Chondrocyte (in vitro differentiated cells): ENCODE measurements around the gene ACTR5. TPM values are rescaled to one million over a fixed set of nuclear protein-coding genes. Genes with fewer than 3 reads are reported as not detected.

Source experiments
- DNase-seq: peaks from one replicate; pipeline ENCODE4 v3.0.0; 2021; ENCODE audit warnings: mixed read lengths, low spot score
- H3K27ac Mint-ChIP-seq: one replicate; pipeline ENCODE4 v1.8.0; 2021; ENCODE audit warnings: mild to moderate bottlenecking, moderate library complexity, mixed read lengths; ENCODE audit not compliant: unreplicated experiment
- H3K27me3 Mint-ChIP-seq: 2 replicates; pipeline ENCODE4 v1.8.0; 2021; ENCODE audit warnings: low read depth, mixed read lengths
- H3K36me3 Mint-ChIP-seq: 2 replicates; pipeline ENCODE4 v1.8.0; 2021; ENCODE audit warnings: low read depth, mixed read lengths
- H3K4me1 Mint-ChIP-seq: 2 replicates; pipeline ENCODE4 v1.8.0; 2021; ENCODE audit warnings: low read depth, mild to moderate bottlenecking, mixed read lengths
- H3K4me3 Mint-ChIP-seq: one replicate; pipeline ENCODE4 v1.8.0; 2021; ENCODE audit warnings: mild to moderate bottlenecking, moderate library complexity, mixed read lengths; ENCODE audit not compliant: unreplicated experiment
- H3K9me3 Mint-ChIP-seq: 2 replicates; pipeline ENCODE4 v1.8.0; 2021; ENCODE audit warnings: low read depth, mixed read lengths
- CTCF ChIP-seq: fragments of 200-600 bp; sonication (generic); IDR thresholded peaks from 2 replicates; pipeline ENCODE4 v1.5.0; 2021; ENCODE audit warnings: antibody characterized with exemption, mild to moderate bottlenecking, moderate library complexity
- total RNA-seq: library from RNA; stranded (reverse); gene quantifications from 3 replicates; pipeline ENCODE4 v1.2.1, GENCODE V29; 2021

Gene ACTR5
- total RNA-seq, 1 donor from 2014 or later, result 4.9 TPM

DNA sequence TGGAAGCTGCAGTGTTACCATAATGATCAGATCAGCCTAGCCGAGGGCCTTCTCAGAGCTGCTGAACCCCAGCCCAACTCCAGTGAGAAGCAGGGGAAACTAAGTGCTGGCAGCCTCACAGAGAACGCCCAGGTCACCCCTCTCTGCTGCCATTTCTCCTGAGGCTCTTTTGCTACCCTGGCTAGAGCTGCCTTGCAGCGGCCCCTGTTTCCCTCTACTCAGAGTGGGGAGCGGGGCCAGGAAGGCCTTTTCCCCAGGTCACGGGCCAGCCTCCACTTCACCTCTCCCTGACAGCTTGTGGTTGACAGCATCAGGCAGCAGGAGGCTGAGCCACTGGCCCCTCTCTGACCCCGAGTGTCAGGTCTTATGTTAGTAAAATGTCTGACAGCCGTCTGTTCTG lies 22.7 kb downstream of the ACTR5 start:
- Mint-ChIP-seq H3K4me1 (peaks cover 9% of the 10 kb centered on the region), H3K9me3 (peaks cover 10% of the 10 kb centered on the region), H3K4me3 (no peak overlapping the region), H3K27ac (no peak overlapping the region), H3K36me3 (peaks cover 50% of the 10 kb centered on the region), H3K27me3 (no peaks in the 10 kb centered on the region)
- no peak for TF ChIP-seq CTCF
- no peak for DNase-seq

DNA sequence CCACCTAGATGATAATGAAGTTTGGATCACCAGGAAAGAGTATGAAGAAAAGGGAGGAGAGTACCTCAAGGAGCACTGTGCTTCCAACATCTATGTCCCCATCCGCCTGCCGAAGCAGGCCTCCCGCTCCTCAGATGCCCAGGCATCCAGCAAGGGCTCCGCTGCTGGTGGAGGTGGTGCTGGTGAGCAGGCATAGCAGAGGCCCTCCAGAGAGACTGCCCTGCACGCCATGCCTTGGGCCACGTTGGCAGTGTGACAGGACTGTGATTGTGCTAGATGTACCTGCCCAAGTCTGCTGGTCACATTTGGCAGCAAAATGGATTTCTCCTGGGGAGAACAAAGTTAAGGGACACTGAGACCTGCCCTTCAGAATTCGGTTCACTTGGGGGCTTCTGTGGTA lies 23.4 kb downstream of the ACTR5 start:
- H3K4me3 Mint-ChIP-seq, result no peak overlapping the region
- H3K4me1 Mint-ChIP-seq, result peaks cover 2% of the 10 kb centered on the region
- H3K27ac Mint-ChIP-seq, result no peak overlapping the region
- no peak for TF ChIP-seq CTCF
- DNase-seq, result no peak
- H3K36me3 Mint-ChIP-seq, result peaks cover 50% of the 10 kb centered on the region
- H3K27me3 Mint-ChIP-seq, result no peaks in the 10 kb centered on the region
- H3K9me3 Mint-ChIP-seq, result peaks cover 10% of the 10 kb centered on the region

DNA sequence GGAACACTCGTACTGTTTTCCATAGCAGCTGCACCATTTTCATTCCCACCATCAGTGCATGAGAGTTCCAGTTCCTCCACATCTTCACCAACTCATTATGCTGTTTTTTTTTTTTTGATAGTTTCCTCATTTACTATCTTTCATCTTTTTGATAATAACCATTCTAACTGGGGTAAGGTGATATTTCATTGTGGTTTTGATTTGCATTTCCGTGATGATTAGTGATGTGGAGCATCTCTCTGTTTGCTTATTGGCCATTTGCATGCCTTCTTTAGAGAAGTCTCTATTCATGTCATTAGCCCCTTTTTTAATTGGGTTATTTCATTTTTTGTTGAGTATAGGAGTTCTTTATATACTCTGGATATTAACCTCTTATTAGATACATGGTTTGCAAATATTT lies 25.9 kb downstream of the ACTR5 start:
- no peak for TF ChIP-seq CTCF
- Mint-ChIP-seq H3K9me3 (peaks cover 10% of the 10 kb centered on the region), H3K4me3 (no peak overlapping the region), H3K4me1 (no peaks in the 10 kb centered on the region), H3K36me3 (peaks cover 40% of the 10 kb centered on the region), H3K27ac (no peak overlapping the region), H3K27me3 (no peaks in the 10 kb centered on the region)
- DNase-seq, result no peak

DNA sequence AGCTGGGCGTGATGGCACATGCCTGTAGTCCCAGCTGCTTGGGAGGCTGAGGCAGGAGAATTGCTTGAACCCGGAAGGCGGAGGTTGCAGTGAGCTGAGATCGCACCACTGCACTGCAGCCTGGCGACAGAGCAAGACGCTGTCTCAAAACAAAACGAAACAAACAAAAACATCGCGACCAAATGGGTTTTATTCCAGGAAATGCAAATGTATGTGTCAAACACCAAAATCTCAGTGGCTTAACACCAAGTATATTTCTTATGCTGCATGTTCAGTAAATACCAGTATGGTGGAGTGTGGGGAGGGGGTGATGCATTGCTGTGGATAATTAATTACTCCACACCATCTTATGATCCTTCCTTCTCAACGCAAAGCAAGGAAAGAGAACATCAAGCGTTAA lies 28.1 kb downstream of the ACTR5 start:
- TF ChIP-seq CTCF, result no peak
- Mint-ChIP-seq H3K4me1 (peaks cover 3% of the 10 kb centered on the region), H3K36me3 (peaks cover 31% of the 10 kb centered on the region), H3K27ac (no peak overlapping the region), H3K9me3 (peaks cover 10% of the 10 kb centered on the region), H3K27me3 (no peaks in the 10 kb centered on the region), H3K4me3 (no peak overlapping the region)
- DNase-seq, result no peak

- DNase-seq, result no peak
- Mint-ChIP-seq H3K36me3 (peaks cover 3% of the 10 kb centered on the region), H3K4me3 (no peak overlapping the region), H3K27me3 (no peaks in the 10 kb centered on the region), H3K27ac (no peak overlapping the region), H3K4me1 (peaks cover 3% of the 10 kb centered on the region), H3K9me3 (no peaks in the 10 kb centered on the region)
- no peak for TF ChIP-seq CTCF
Observed at GRCh38 chr20:38779247-38780097, 31.2 kb downstream of the ACTR5 start.
